Stimulated activated effector memory CD8-positive, alpha-beta T cell treated with anti-CD3 and anti-CD28 coated beads, Interleukin-12 subunit alpha, Interleukin-12 subunit beta, amount 100 ng/mL, for 72 hours (primary cell): Measurements from ENCODE around the gene PACSIN2.

Experiments used
- ATAC-seq: fragments of 150-1000 bp; cut with Tn5 transposase; 2 replicates; pipeline ENCODE4 v1.10.0; 2021
- DNase-seq, 2 donors: peaks; one replicate each; pipeline ENCODE4 v3.0.0; 2021 to 2022; ENCODE audit warnings: low spot score in 2 of 2
- H3K27ac Mint-ChIP-seq: one replicate; pipeline ENCODE4 v1.8.0; 2022; ENCODE audit warnings: mild to moderate bottlenecking, mixed read lengths
- H3K36me3 Mint-ChIP-seq: one replicate; pipeline ENCODE4 v1.8.0; 2022; ENCODE audit warnings: mild to moderate bottlenecking, mixed read lengths
- H3K4me1 Mint-ChIP-seq: one replicate; pipeline ENCODE4 v1.8.0; 2022; ENCODE audit warnings: mixed read lengths
- H3K4me3 Mint-ChIP-seq: one replicate; pipeline ENCODE4 v1.8.0; 2022; ENCODE audit warnings: mild to moderate bottlenecking, mixed read lengths
- H3K9me3 Mint-ChIP-seq: one replicate; pipeline ENCODE4 v1.8.0; 2022; ENCODE audit warnings: mixed read lengths

The PACSIN2 gene

GRCh38 chr22:42862045-42862734 is 152.8 kb downstream of the PACSIN2 start:
- H3K9me3 Mint-ChIP-seq = peaks cover 3% of the 10 kb centered on the region
- H3K27ac Mint-ChIP-seq = no peak overlapping the region
- H3K4me1 Mint-ChIP-seq = peaks cover 14% of the 10 kb centered on the region
- no peak for DNase-seq
- no peak overlapping the region for H3K4me3 Mint-ChIP-seq
- ATAC-seq = no peak
- H3K36me3 Mint-ChIP-seq = peaks cover 34% of the 10 kb centered on the region

- Mint-ChIP-seq H3K4me1 (peaks cover 14% of the 10 kb centered on the region), H3K4me3 (no peak overlapping the region), H3K27ac (peak overlapping the region; percentile 58), H3K36me3 (peaks cover 38% of the 10 kb centered on the region), H3K9me3 (peaks cover 3% of the 10 kb centered on the region)
- ATAC-seq (no peak), DNase-seq (no peak)
These were observed 154.0 kb downstream of the PACSIN2 start for GRCh38 chr22:42860968-42861367.

DNA sequence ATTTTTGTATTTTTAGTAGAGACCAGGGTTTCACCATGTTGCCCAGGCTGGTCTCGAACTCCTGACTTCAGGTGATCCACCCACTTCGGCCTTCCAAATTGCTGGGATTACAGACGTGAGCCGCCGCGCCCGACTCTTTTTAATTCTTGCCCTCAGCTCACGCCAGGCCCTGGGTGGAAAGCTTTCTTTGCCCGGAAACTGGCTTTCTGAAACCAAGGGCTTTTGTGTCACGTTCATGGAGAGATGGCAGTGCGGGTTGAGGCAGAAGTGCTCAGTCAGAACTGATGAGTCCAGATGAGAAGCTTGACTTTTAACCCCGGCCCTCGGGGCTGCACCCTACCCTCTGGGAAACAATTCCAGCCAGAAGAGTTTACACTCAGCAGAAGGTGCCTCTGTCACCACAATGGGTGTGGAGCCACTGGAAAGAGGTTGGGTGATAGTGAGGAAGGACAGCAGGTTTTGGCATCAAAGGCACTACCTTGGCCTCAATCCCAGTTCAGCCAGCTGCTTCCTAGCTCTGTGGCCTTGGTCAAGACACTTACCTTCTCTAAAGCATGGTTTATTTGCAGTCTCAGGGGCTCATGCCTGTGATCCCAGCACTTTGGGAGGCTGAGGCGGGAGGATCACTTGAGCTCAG is 157.0 kb downstream of the PACSIN2 start:
- Mint-ChIP-seq H3K4me3 (peak overlapping the region; percentile 89), H3K4me1 (peaks cover 5% of the 10 kb centered on the region)
- ATAC-seq = no peak

DNA sequence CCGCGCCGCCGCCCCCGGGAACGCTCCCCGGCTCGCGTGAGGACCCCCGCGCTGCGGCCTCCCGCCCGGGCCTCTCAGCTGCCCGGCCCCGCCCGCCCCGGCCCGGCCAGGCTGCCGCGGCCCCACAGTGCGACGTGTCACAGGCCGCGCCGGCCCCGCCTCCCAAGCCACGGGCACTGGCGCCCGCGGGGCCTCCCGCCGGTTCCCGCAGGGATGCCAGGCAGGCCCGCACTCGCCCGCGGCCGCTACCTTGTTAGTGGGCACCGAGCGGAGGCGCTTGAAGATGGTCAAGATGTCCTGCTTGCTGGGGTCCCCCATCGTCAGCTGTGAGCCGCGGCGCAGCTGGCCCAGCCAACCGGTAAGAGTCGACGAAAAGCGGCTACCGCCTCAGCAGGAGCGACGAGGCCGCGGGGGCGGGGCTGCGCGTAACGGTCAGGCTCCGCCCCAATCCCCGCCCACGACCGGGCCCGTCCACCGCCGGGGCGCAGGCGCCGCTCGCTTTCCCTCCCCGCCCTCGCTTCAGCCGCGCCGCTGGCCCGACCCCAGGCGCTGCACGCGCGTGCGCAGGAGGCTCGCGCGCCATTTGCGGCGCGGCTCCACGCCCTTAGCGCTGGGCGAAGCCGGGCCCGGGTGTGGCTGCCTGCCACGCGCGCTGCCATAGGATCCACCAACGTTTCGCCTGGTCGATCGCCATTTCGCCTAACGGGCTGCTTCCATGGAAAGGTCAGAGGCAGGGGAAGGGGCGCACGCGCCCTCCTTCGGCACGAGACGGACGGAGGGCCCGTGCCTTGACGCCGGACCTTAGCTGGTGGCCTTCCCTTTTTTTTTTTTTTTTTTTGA is 157.9 kb downstream of the PACSIN2 start, which contains the start of gene ARFGAP3:
ARFGAP3 (minus strand) TSS at position 409 of the 840 bp plus-strand sequence; CDS start at position 318, 91 bp downstream.
- ATAC-seq (peak; percentile 94), DNase-seq (peak; percentile 98)
- H3K27ac Mint-ChIP-seq = peak within 1 kb of the TSS; percentile 95
- peaks cover 25% of the 10 kb centered on the region for H3K36me3 Mint-ChIP-seq
- H3K4me3 Mint-ChIP-seq = peak within 1 kb of the TSS; percentile 89
- H3K4me1 Mint-ChIP-seq = peaks cover 3% of the 10 kb centered on the region
- no peaks in the 10 kb centered on the region for H3K9me3 Mint-ChIP-seq

More for the DNA sequence above, 157.0 kb downstream of the PACSIN2 start:
- H3K27ac Mint-ChIP-seq = no peak overlapping the region
- DNase-seq = no peak
- H3K9me3 Mint-ChIP-seq = no peaks in the 10 kb centered on the region
- H3K36me3 Mint-ChIP-seq = peaks cover 20% of the 10 kb centered on the region

- ATAC-seq (peak; percentile 62), DNase-seq (peak; percentile 29 to 67)
- peaks cover 28% of the 10 kb centered on the region for H3K36me3 Mint-ChIP-seq
- peak overlapping the region; percentile 95 for H3K27ac Mint-ChIP-seq
- H3K4me1 Mint-ChIP-seq = peaks cover 2% of the 10 kb centered on the region
- H3K4me3 Mint-ChIP-seq = peak overlapping the region; percentile 89
- no peaks in the 10 kb centered on the region for H3K9me3 Mint-ChIP-seq
These were observed 158.6 kb downstream of the PACSIN2 start for GRCh38 chr22:42856179-42856864.

DNA sequence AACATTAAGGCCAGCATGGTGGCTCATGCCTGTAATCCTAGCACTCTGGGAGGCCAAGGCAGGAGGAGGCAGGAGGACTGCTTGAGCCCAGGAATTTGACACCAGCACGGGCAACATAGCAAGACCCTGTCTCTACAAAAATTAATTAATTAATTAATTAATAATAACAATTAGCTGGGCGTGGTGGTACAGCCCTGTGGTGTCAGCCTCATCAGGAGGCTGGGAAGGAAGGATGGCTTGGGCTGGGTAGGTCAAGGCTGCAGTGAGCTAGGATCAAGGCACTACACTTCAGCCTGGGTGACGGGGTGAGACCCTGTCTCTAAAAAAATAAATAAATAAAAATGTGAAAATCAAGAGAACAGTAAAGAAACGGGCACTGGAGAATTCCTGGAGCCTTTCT is 159.2 kb downstream of the PACSIN2 start:
- Mint-ChIP-seq H3K4me1 (peaks cover 8% of the 10 kb centered on the region), H3K4me3 (peak overlapping the region; percentile 89), H3K9me3 (no peaks in the 10 kb centered on the region), H3K27ac (peak overlapping the region; percentile 95), H3K36me3 (peaks cover 22% of the 10 kb centered on the region)
- ATAC-seq = no peak
- no peak for DNase-seq

- ATAC-seq (no peak), DNase-seq (no peak)
- H3K9me3 Mint-ChIP-seq = no peaks in the 10 kb centered on the region
- peaks cover 22% of the 10 kb centered on the region for H3K36me3 Mint-ChIP-seq
- H3K4me1 Mint-ChIP-seq = peaks cover 10% of the 10 kb centered on the region
- peak overlapping the region; percentile 89 for H3K4me3 Mint-ChIP-seq
- H3K27ac Mint-ChIP-seq = no peak overlapping the region
These were observed 159.7 kb downstream of the PACSIN2 start for GRCh38 chr22:42855211-42855610.

- no peak overlapping the region for H3K4me3 Mint-ChIP-seq
- ATAC-seq (no peak), DNase-seq (no peak)
- H3K4me1 Mint-ChIP-seq = peaks cover 29% of the 10 kb centered on the region
- H3K9me3 Mint-ChIP-seq = no peaks in the 10 kb centered on the region
- peak overlapping the region; percentile 56 for H3K27ac Mint-ChIP-seq
- peaks cover 42% of the 10 kb centered on the region for H3K36me3 Mint-ChIP-seq
These were observed 165.9 kb downstream of the PACSIN2 start for GRCh38 chr22:42848941-42849550.

DNA sequence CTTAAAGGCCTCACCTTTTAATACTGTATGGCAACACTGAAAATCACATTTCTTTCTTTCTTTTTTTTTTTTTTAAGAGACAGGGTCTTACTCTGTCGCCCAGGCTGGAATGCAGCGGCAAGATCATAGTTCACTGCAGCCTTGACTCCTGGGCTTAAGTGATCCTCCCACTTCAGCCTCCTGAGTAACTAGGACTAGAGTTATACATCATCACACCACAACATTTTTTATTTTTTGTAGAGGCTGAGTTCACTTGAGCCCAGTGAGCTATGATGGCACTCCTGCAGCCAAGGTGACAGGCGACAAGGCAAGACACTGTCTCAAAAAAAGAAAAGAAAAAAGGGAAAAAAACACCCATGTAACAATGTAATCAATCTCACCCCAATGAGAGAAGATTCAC is 167.8 kb downstream of the PACSIN2 start:
- no peak overlapping the region for H3K4me3 Mint-ChIP-seq
- DNase-seq = no peak
- ATAC-seq = no peak
- H3K4me1 Mint-ChIP-seq = peaks cover 44% of the 10 kb centered on the region
- H3K27ac Mint-ChIP-seq = no peak overlapping the region
- H3K9me3 Mint-ChIP-seq = no peaks in the 10 kb centered on the region
- H3K36me3 Mint-ChIP-seq = peaks cover 56% of the 10 kb centered on the region

- Mint-ChIP-seq H3K36me3 (peaks cover 76% of the 10 kb centered on the region), H3K27ac (no peak overlapping the region)
- no peak for ATAC-seq
These were observed 170.2 kb downstream of the PACSIN2 start for GRCh38 chr22:42844756-42845155.

GRCh38 chr22:42842658-42843370 is 172.1 kb downstream of the PACSIN2 start:
- Mint-ChIP-seq H3K4me3 (no peak overlapping the region), H3K4me1 (peaks cover 36% of the 10 kb centered on the region), H3K36me3 (peaks cover 95% of the 10 kb centered on the region), H3K27ac (peak overlapping the region; percentile 61), H3K9me3 (no peaks in the 10 kb centered on the region)
- DNase-seq (no peak), ATAC-seq (no peak)

More at GRCh38 chr22:42844756-42845155, 170.2 kb downstream of the PACSIN2 start:
- Mint-ChIP-seq H3K9me3 (no peaks in the 10 kb centered on the region), H3K4me1 (peaks cover 43% of the 10 kb centered on the region), H3K4me3 (no peak overlapping the region)
- DNase-seq = no peak

- no peak for DNase-seq
- Mint-ChIP-seq H3K27ac (peak overlapping the region; percentile 63), H3K4me1 (peaks cover 36% of the 10 kb centered on the region), H3K36me3 (peaks cover 100% of the 10 kb centered on the region), H3K9me3 (no peaks in the 10 kb centered on the region), H3K4me3 (no peak overlapping the region)
- ATAC-seq = no peak
These were observed 173.5 kb downstream of the PACSIN2 start for GRCh38 chr22:42841444-42841843.

DNA sequence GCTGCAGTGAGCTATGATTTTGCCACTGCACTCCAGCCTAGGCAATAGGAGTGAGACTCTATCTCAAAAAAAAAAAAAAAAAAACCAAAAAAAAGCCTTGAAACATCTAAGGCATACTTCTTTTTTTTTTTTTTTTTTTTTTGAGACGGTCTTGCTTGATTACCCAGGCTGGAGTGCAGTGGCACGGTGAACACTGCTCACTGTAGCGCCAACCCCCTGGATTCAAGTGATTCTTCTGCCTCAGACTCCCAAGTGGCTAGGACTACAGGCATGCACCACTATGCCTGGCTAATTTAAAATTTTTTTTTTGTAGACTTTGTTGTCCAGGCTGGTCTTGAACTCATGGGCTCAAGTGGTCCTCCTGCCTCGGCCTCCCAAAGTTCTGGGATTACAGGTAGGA is 177.4 kb downstream of the PACSIN2 start:
- Mint-ChIP-seq H3K9me3 (no peaks in the 10 kb centered on the region), H3K4me3 (no peak overlapping the region), H3K36me3 (peaks cover 99% of the 10 kb centered on the region), H3K4me1 (peaks cover 9% of the 10 kb centered on the region), H3K27ac (no peak overlapping the region)
- ATAC-seq (no peak), DNase-seq (no peak)

DNA sequence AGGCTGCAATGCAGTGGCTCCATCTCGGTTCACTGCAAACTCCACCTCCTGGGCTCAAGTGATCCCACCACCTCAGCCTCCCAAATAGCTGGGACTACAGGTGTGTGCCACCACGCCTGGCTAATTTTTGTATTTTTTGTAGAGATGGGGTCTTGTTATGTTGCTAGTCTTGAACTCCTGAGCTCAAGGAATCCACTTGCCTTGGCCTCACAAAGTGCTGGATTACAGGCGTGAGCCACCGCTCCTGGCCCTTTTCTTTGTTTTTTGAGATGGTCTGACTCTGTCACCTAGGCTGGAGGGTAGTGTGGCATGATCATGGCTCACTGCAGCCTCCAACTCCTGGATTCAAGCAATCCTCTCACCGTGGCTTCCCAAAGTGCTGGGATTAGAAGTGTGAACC is 178.9 kb downstream of the PACSIN2 start:
- Mint-ChIP-seq H3K9me3 (no peaks in the 10 kb centered on the region), H3K4me3 (no peak overlapping the region), H3K27ac (no peak overlapping the region), H3K36me3 (peaks cover 99% of the 10 kb centered on the region), H3K4me1 (peaks cover 5% of the 10 kb centered on the region)
- ATAC-seq = no peak
- DNase-seq = no peak
